IMR-90 (cell line): ENCODE results near the gene GRAMD4. TPM values are rescaled to one million over a fixed set of nuclear protein-coding genes. Genes with fewer than 3 reads are reported as not detected.

ENCODE experiments used
- ATAC-seq: fragments of 200-7000 bp; cut with Tn5 transposase; 2 replicates; pipeline ENCODE4 v1.9.1; 2020; ENCODE audit warnings: low read depth, mild to moderate bottlenecking, moderate library complexity
- BruUV-seq: library from RNA; stranded (reverse); fragments of 400-500 nt; replicated peaks from 2 replicates; lab custom pipeline; 2021; lab: Mats Ljungman, UMichigan
- CTCF ChIA-PET: fragments of 300-600 bp; formaldehyde crosslinking; extraction: SDS; loops from one replicate; lab custom pipeline; 2021; ENCODE audit warnings: antibody characterized with exemption; lab: Yijun Ruan, JAX
- POLR2A ChIA-PET: fragments of 300-600 bp; sonication (Branson Sonifier 250); formaldehyde crosslinking; loops from one replicate; lab custom pipeline; 2022; ENCODE audit warnings: antibody characterized with exemption; ENCODE audit not compliant: unreplicated experiment; lab: Charles Lee
- DNase-seq: peaks from one replicate; pipeline ENCODE4 v3.0.0; 2013
- H2AFZ ChIP-seq: replicated peaks from 2 replicates; pipeline ENCODE3; 2013; ENCODE audit warnings: low read length, mild to moderate bottlenecking; ENCODE audit not compliant: poor library complexity
- H2AK5ac ChIP-seq: 2 replicates; pipeline ENCODE4 v1.6.1; 2013; ENCODE audit warnings: low read depth, low read length, inconsistent platforms
- H2AK9ac ChIP-seq: replicated peaks from 2 replicates; pipeline ENCODE3; 2013; ENCODE audit warnings: mild to moderate bottlenecking, low read depth, low read length, moderate library complexity; ENCODE audit not compliant: poor library complexity
- H2BK120ac ChIP-seq: 2 replicates; pipeline ENCODE4 v1.6.1; 2013; ENCODE audit warnings: low read depth, low read length, inconsistent platforms
- H2BK15ac ChIP-seq: 3 replicates; pipeline ENCODE4 v1.6.1; 2013; ENCODE audit warnings: low read depth, low read length, inconsistent platforms
- H2BK20ac ChIP-seq: 2 replicates; pipeline ENCODE4 v1.6.1; 2013; ENCODE audit warnings: low read depth, mild to moderate bottlenecking, inconsistent platforms, low read length, moderate library complexity
- H2BK5ac ChIP-seq: 2 replicates; pipeline ENCODE4 v1.6.1; 2013; ENCODE audit warnings: mild to moderate bottlenecking, low read depth, low read length, inconsistent platforms; ENCODE audit not compliant: poor library complexity, severe bottlenecking
- H3K14ac ChIP-seq: replicated peaks from 2 replicates; pipeline ENCODE4 v1.6.1; 2013; ENCODE audit warnings: low read depth, low read length, inconsistent platforms
- H3K18ac ChIP-seq: 2 replicates; pipeline ENCODE4 v1.6.1; 2013; ENCODE audit warnings: low read depth, low read length, control low read depth
- H3K23ac ChIP-seq: 2 replicates; pipeline ENCODE4 v1.6.1; 2013; ENCODE audit warnings: low read depth, low read length, inconsistent platforms
- H3K27ac ChIP-seq: 2 replicates; pipeline ENCODE4 v1.5.1; 2013; ENCODE audit warnings: mild to moderate bottlenecking, control low read depth, low read length; ENCODE audit not compliant: insufficient read depth
- H3K27me3 ChIP-seq: 2 replicates; pipeline ENCODE4 v1.6.1; 2013; ENCODE audit warnings: low read length; ENCODE audit not compliant: control insufficient read depth, insufficient read depth
- H3K36me3 ChIP-seq: 2 replicates; pipeline ENCODE4 v1.6.1; 2013; ENCODE audit warnings: low read length, mixed read lengths; ENCODE audit not compliant: control insufficient read depth, insufficient read depth
- H3K4ac ChIP-seq: 2 replicates; pipeline ENCODE4 v1.6.1; 2013; ENCODE audit warnings: low read depth, low read length, inconsistent platforms
- H3K4me1 ChIP-seq: 2 replicates; pipeline ENCODE4 v1.6.1; 2013; ENCODE audit warnings: low read length, mixed read lengths; ENCODE audit not compliant: control insufficient read depth, insufficient read depth
- H3K4me2 ChIP-seq: 2 replicates; pipeline ENCODE4 v1.6.1; 2013; ENCODE audit warnings: low read depth, mild to moderate bottlenecking, control low read depth, low read length, moderate library complexity
- H3K4me3 ChIP-seq: 2 replicates; pipeline ENCODE4 v1.5.1; 2013; ENCODE audit warnings: low read depth, mild to moderate bottlenecking, control low read depth, low read length, moderate library complexity; ENCODE audit not compliant: insufficient read depth
- H3K56ac ChIP-seq: 2 replicates; pipeline ENCODE4 v1.6.1; 2013; ENCODE audit warnings: low read length, inconsistent platforms; ENCODE audit not compliant: insufficient read depth; ENCODE audit errors: extremely low read depth
- H3K79me1 ChIP-seq, 2 experiments: 2 replicates each; pipeline ENCODE4 v1.6.1; 2013; ENCODE audit warnings: low read length in 2 of 2, inconsistent platforms in 1 of 2, low read depth in 1 of 2
- H3K9ac ChIP-seq: 2 replicates; pipeline ENCODE4 v1.6.1; 2013; ENCODE audit warnings: low read depth, low read length, control low read depth
- H3K9me1 ChIP-seq: 2 replicates; pipeline ENCODE4 v1.6.1; 2013; ENCODE audit warnings: low read length, inconsistent platforms; ENCODE audit not compliant: insufficient read depth
- H3K9me3 ChIP-seq: 2 replicates; pipeline ENCODE4 v1.6.1; 2013; ENCODE audit warnings: low read length; ENCODE audit not compliant: control insufficient read depth, insufficient read depth
- H4K20me1 ChIP-seq: 2 replicates; pipeline ENCODE4 v1.6.1; 2013; ENCODE audit warnings: low read length, inconsistent platforms; ENCODE audit not compliant: insufficient read depth
- H4K5ac ChIP-seq: 2 replicates; pipeline ENCODE4 v1.6.1; 2013; ENCODE audit warnings: mild to moderate bottlenecking, low read depth, low read length, control low read depth
- H4K8ac ChIP-seq, 2 experiments: 2 replicates each; pipeline ENCODE4 v1.6.1; 2013; ENCODE audit warnings: low read depth in 2 of 2, low read length in 2 of 2, control low read depth in 1 of 2, inconsistent platforms in 1 of 2
- H4K91ac ChIP-seq: 2 replicates; pipeline ENCODE4 v1.6.1; 2013; ENCODE audit warnings: low read depth, low read length, inconsistent platforms; ENCODE audit not compliant: insufficient read depth
- CEBPB ChIP-seq: IDR thresholded peaks from 2 replicates; pipeline ENCODE4 v1.6.1; 2012; ENCODE audit warnings: low read depth, low read length, improper control_type of control experiment
- CTCF ChIP-seq: conservative IDR thresholded peaks from 2 replicates; pipeline ENCODE4 v1.5.1; 2012; ENCODE audit warnings: mild to moderate bottlenecking, low read depth, low read length, improper control_type of control experiment
- ELK1 ChIP-seq: fragments of 150-350 bp; IDR thresholded peaks from 2 replicates; pipeline ENCODE4 v1.6.1; 2016; ENCODE audit warnings: low read depth, mild to moderate bottlenecking, low read length, moderate library complexity, borderline replicate concordance
- FOS ChIP-seq: fragments of 150-350 bp; IDR thresholded peaks from 2 replicates; pipeline ENCODE4 v1.6.1; 2016; ENCODE audit warnings: low read depth, low read length
- MAFK ChIP-seq: IDR thresholded peaks from 2 replicates; pipeline ENCODE4 v1.6.1; 2012; ENCODE audit warnings: low read depth, low read length, improper control_type of control experiment
- MAZ ChIP-seq: IDR thresholded peaks from 2 replicates; pipeline ENCODE4 v1.6.1; 2012; ENCODE audit warnings: low read depth, mild to moderate bottlenecking, low read length, improper control_type of control experiment, moderate library complexity, borderline replicate concordance
- MXI1 ChIP-seq: IDR thresholded peaks from 2 replicates; pipeline ENCODE4 v1.6.1; 2012; ENCODE audit warnings: low read depth, mild to moderate bottlenecking, low read length, moderate library complexity, borderline replicate concordance
- NFE2L2 ChIP-seq: fragments of 150-350 bp; IDR thresholded peaks from 2 replicates; pipeline ENCODE4 v1.6.1; 2016; ENCODE audit warnings: low read depth, mild to moderate bottlenecking, low read length
- POLR2A ChIP-seq: IDR thresholded peaks from 2 replicates; pipeline ENCODE4 v1.6.1; 2012; ENCODE audit warnings: mild to moderate bottlenecking, low read depth, low read length
- RAD21 ChIP-seq: IDR thresholded peaks from 2 replicates; pipeline ENCODE4 v1.6.1; 2012; ENCODE audit warnings: low read length, improper control_type of control experiment
- RCOR1 ChIP-seq: IDR thresholded peaks from 2 replicates; pipeline ENCODE4 v1.6.1; 2012; ENCODE audit warnings: mild to moderate bottlenecking, low read length, improper control_type of control experiment; ENCODE audit not compliant: insufficient replicate concordance
- RFX5 ChIP-seq: IDR thresholded peaks from 2 replicates; pipeline ENCODE4 v1.8.0; 2012; ENCODE audit warnings: low read depth, mild to moderate bottlenecking, low read length, moderate library complexity
- SMC3 ChIP-seq: fragments of 150-350 bp; IDR thresholded peaks from 2 replicates; pipeline ENCODE4 v1.6.1; 2016; ENCODE audit warnings: low read depth, mild to moderate bottlenecking, antibody characterized with exemption, low read length, moderate library complexity
- WGBS, 2 experiments: methylation state at CpG; one replicate each; pipeline versions ENCODE4 v1.1.5 to v1.1.7; 2013; ENCODE audit warnings: missing lambda C conversion rate in 2 of 2; ENCODE audit not compliant: insufficient read length in 1 of 2; ENCODE audit errors: extremely low coverage in 2 of 2; 5-methylcytosine and 5-hydroxymethylcytosine counted together
- dilution Hi-C: fragments of 300-500 bp; cut with HindIII; formaldehyde crosslinking; loops from one replicate; pipeline ENCODE4 v1.14.3; 2018; ENCODE audit warnings: low sequenced_read_pairs; ENCODE audit not compliant: unreplicated experiment
- in situ Hi-C: fragments of 300-500 bp; cut with MboI; formaldehyde crosslinking; loops from 3 replicates; pipeline ENCODE4 v1.14.3; 2019; ENCODE audit warnings: low sequenced_read_pairs, inconsistent platforms, mixed read lengths
- intact Hi-C: fragments of 100-400 bp; cut with micrococcal nuclease; formaldehyde crosslinking; loops from 2 replicates; pipeline ENCODE4 v1.10.0; 2022
- polyA plus RNA-seq, 3 experiments: library from polyadenylated mRNA; depleted of rRNA; stranded (reverse); fragments of >200 nt; gene quantifications; 2 replicates each; pipeline ENCODE4 v1.2.3, GENCODE V29; 2012; ENCODE audit warnings: low replicate concordance in 1 of 3
- total RNA-seq: library from RNA; depleted of rRNA; stranded (reverse); fragments of >200 nt; gene quantifications from 2 replicates; pipeline ENCODE4 v1.2.3, GENCODE V29; 2012
- TF ChIP-seq, protein P1 (sequence below): fragments of 150-350 bp; IDR thresholded peaks from 2 replicates; pipeline ENCODE4 v1.6.1; 2017; ENCODE audit warnings: mild to moderate bottlenecking, antibody characterized with exemption, low read length, low read depth

The GRAMD4 gene
- total and polyA plus RNA-seq, 2 of the 4 experiments (the other 2 are of a cell fraction) = 2.7 to 5.8 TPM

DNA sequence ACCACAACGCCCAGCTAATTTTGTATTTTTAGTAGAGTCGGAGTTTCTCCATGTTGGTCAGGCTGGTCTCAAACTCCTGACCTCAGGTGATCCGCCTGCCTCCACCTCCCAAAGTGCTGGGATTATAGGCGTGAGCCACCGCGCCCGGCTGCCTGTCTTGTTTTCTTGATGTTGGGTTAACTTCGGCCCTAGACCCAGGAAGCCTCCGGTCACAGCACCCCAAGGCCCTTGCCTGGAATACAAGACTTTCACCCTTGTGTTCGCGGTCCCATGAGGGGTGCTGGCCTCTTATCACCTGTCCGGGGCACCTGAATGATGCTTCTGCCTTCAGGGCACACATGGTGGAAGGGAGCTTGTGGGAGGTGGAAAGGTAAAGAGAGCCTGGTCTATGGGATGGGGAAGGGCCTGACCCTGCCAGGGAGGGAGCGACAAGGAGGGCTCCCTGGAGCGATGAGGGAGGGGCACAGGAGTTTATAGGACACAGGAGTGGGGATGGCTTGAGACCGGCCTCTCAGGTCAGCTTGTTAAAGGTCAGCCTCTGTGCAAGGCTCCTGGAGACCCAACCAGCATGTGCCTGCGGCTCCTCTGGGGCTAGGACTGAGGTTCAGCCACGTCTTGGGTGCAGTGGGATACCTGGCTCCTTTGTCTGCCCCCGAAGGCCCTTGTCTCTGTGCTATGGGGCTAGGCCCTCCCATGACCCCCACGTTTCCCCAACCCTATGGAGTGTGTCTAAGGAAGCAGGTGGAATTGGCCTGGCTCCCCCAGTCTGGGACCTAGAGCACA is 34.7 kb upstream of the GRAMD4 start:
- DNase-seq = no peak
- no peak overlapping the region for H3K23ac ChIP-seq
- H3K27me3 ChIP-seq = no peaks in the 10 kb centered on the region; the same call in 1 of the 2 replicates
- BruUV-seq = no TSS peak
- H4K8ac ChIP-seq = no peak overlapping the region
- no peak overlapping the region for H2AFZ ChIP-seq
- H3K9ac ChIP-seq = no peak overlapping the region
- no peak overlapping the region for H3K27ac ChIP-seq
- H2BK20ac ChIP-seq = no peak overlapping the region
- H3K4ac ChIP-seq = no peak overlapping the region
- H2AK9ac ChIP-seq = no peak overlapping the region
- H2BK120ac ChIP-seq = no peak overlapping the region
- H2AK5ac ChIP-seq = no peak overlapping the region
- CTCF ChIA-PET = interaction anchor here (0.7 kb wide), 1 partner anchor 1539 kb away, joined by 3 read pairs; no protein-coding TSS in a partner anchor
- peaks cover 5% of the 10 kb centered on the region; the same call in 1 of the 2 replicates for H3K4me1 ChIP-seq
- no peak for ATAC-seq
- H4K91ac ChIP-seq = no peak overlapping the region
- no peak overlapping the region for H3K14ac ChIP-seq
- TF ChIP-seq MAFK (no peak), POLR2A (no peak), NFE2L2 (no peak), MXI1 (no peak), ELK1 (no peak), FOS (no peak), MAZ (no peak), RCOR1 (no peak), CEBPB (no peak), CTCF (no peak), RFX5 (no peak), SMC3 (no peak), RAD21 (no peak)
- TF ChIP-seq, protein P1, sequence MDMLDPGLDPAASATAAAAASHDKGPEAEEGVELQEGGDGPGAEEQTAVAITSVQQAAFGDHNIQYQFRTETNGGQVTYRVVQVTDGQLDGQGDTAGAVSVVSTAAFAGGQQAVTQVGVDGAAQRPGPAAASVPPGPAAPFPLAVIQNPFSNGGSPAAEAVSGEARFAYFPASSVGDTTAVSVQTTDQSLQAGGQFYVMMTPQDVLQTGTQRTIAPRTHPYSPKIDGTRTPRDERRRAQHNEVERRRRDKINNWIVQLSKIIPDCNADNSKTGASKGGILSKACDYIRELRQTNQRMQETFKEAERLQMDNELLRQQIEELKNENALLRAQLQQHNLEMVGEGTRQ = no peak
- H3K79me1 ChIP-seq = peaks cover 3 to 4% of the 10 kb centered on the region in 2 experiments; a peak in 2 of 4 replicates
- in situ Hi-C loops = no loop called here
- no peak overlapping the region for H3K4me2 ChIP-seq
- H3K9me1 ChIP-seq = no peaks in the 10 kb centered on the region
- H3K36me3 ChIP-seq = peaks cover 1% of the 10 kb centered on the region; the same call in 1 of the 2 replicates
- H2BK15ac ChIP-seq = no peak overlapping the region
- H2BK5ac ChIP-seq = no peak overlapping the region
- intact Hi-C loops = no loop called here
- H4K5ac ChIP-seq = no peak overlapping the region
- WGBS, 2 experiments = 84% methylated on average over 5 of the region's 19 CpGs; no CpG with 5 or more reads in 1 of the 2 experiments
- H3K18ac ChIP-seq = no peak overlapping the region
- peaks cover 42% of the 10 kb centered on the region for H4K20me1 ChIP-seq
- H3K9me3 ChIP-seq = no peaks in the 10 kb centered on the region
- dilution Hi-C loops = no loop called here
- POLR2A ChIA-PET = no interaction called here
- no peak overlapping the region for H3K4me3 ChIP-seq
- no peak overlapping the region for H3K56ac ChIP-seq
